RWPE2 (cell line): ENCODE data around the gene MS4A8.
A peak's percentile ranks its signal among the peaks of the same experiment; 100 is the strongest.
"Not testable (repeated sequence)": the region's sequence is repeated elsewhere in the genome, so short reads cannot be mapped to it uniquely, and the experiment has no call there.

Source experiments
- ATAC-seq: fragments of 200-7000 bp; cut with Tn5 transposase; 3 replicates; pipeline ENCODE4 v1.9.1; 2021; ENCODE audit warnings: low read depth
- DNase-seq: peaks from one replicate; pipeline ENCODE4 v3.0.0-alpha.2; 2020; ENCODE audit warnings: low spot score
- H3K27ac ChIP-seq: fragments of 450-650 bp; 2 replicates; pipeline ENCODE4 v1.5.1; 2017; ENCODE audit warnings: mild to moderate bottlenecking; ENCODE audit not compliant: poor library complexity, severe bottlenecking
- H3K27me3 ChIP-seq: fragments of 250-450 bp; sonication (Bioruptor Pico); 2 replicates; pipeline ENCODE4 v1.5.1; 2021; ENCODE audit warnings: mild to moderate bottlenecking, moderate library complexity; ENCODE audit not compliant: insufficient read depth, poor library complexity, severe bottlenecking
- H3K36me3 ChIP-seq: fragments of 250-450 bp; sonication (Bioruptor Pico); 2 replicates; pipeline ENCODE4 v1.5.1; 2020; ENCODE audit warnings: low read depth, mild to moderate bottlenecking, moderate library complexity
- H3K4me1 ChIP-seq: fragments of 250-450 bp; sonication (Bioruptor Pico); 2 replicates; pipeline ENCODE4 v1.5.1; 2021; ENCODE audit warnings: mild to moderate bottlenecking, moderate library complexity; ENCODE audit not compliant: insufficient read depth, poor library complexity, severe bottlenecking
- H3K4me3 ChIP-seq: fragments of 250-450 bp; sonication (Bioruptor Pico); 2 replicates; pipeline ENCODE4 v1.5.1; 2021; ENCODE audit warnings: mild to moderate bottlenecking, moderate library complexity; ENCODE audit not compliant: severe bottlenecking
- H3K9me3 ChIP-seq: fragments of 250-450 bp; sonication (Bioruptor Pico); 2 replicates; pipeline ENCODE4 v1.5.1; 2021; ENCODE audit warnings: mild to moderate bottlenecking, moderate library complexity; ENCODE audit not compliant: severe bottlenecking
- CTCF ChIP-seq: fragments of 450-650 bp; IDR thresholded peaks from one replicate; pipeline ENCODE4 v1.5.1; 2017; ENCODE audit warnings: mild to moderate bottlenecking, moderate library complexity; ENCODE audit not compliant: poor library complexity, severe bottlenecking

The MS4A8 gene

GRCh38 chr11:60753309-60753708 is 53.9 kb downstream of the MS4A8 start:
- TF ChIP-seq CTCF: no peak
- ATAC-seq (no peak), DNase-seq (no peak)
- Histone ChIP-seq H3K36me3 (no peaks in the 10 kb centered on the region), H3K4me1 (no peaks in the 10 kb centered on the region), H3K9me3 (no peaks in the 10 kb centered on the region), H3K4me3 (no peak overlapping the region), H3K27ac (no peak overlapping the region), H3K27me3 (no peaks in the 10 kb centered on the region)

- no peak for TF ChIP-seq CTCF
- H3K4me3 ChIP-seq: no peak overlapping the region
- no peak overlapping the region for H3K27ac ChIP-seq
- DNase-seq (no peak), ATAC-seq (no peak)
- H3K36me3 ChIP-seq: no peaks in the 10 kb centered on the region
- H3K9me3 ChIP-seq: no peaks in the 10 kb centered on the region
- no peaks in the 10 kb centered on the region for H3K27me3 ChIP-seq
- no peaks in the 10 kb centered on the region for H3K4me1 ChIP-seq
These were observed 55.5 kb downstream of the MS4A8 start for GRCh38 chr11:60754887-60755286.

GRCh38 chr11:60756307-60757032 is 57.1 kb downstream of the MS4A8 start, which contains the start of gene MS4A15:
MS4A15 (plus strand) TSS chr11:60756867; CDS start chr11:60763734, 6,867 bp downstream.
- no peaks in the 10 kb centered on the region for H3K4me1 ChIP-seq
- no peak within 1 kb of the TSS for H3K4me3 ChIP-seq
- H3K36me3 ChIP-seq: no peaks in the 10 kb centered on the region
- ATAC-seq: no peak
- TF ChIP-seq CTCF: peak; percentile 29
- peaks cover 4% of the 10 kb centered on the region for H3K27me3 ChIP-seq
- DNase-seq: no peak
- no peak within 1 kb of the TSS for H3K27ac ChIP-seq
- no peaks in the 10 kb centered on the region for H3K9me3 ChIP-seq

- Histone ChIP-seq H3K4me3 (no peak overlapping the region), H3K4me1 (no peaks in the 10 kb centered on the region), H3K9me3 (no peaks in the 10 kb centered on the region), H3K27me3 (peaks cover 4% of the 10 kb centered on the region), H3K36me3 (no peaks in the 10 kb centered on the region), H3K27ac (no peak overlapping the region)
- no peak for TF ChIP-seq CTCF
- DNase-seq: no peak
- ATAC-seq: no peak
These were observed 57.9 kb downstream of the MS4A8 start for GRCh38 chr11:60757231-60757800.

GRCh38 chr11:60758671-60759070 is 59.3 kb downstream of the MS4A8 start:
- DNase-seq, H3K36me3 ChIP-seq, H3K27ac ChIP-seq, H3K4me3 ChIP-seq, H3K4me1 ChIP-seq, ATAC-seq, H3K9me3 ChIP-seq, H3K27me3 ChIP-seq: not testable (repeated sequence)

GRCh38 chr11:60759438-60760225 is 60.2 kb downstream of the MS4A8 start:
- ATAC-seq, H3K9me3 ChIP-seq, H3K36me3 ChIP-seq, H3K27me3 ChIP-seq, H3K27ac ChIP-seq, H3K4me3 ChIP-seq, DNase-seq, H3K4me1 ChIP-seq: not testable (repeated sequence)
